ENCODE results near the gene REM2.
"Not testable (repeated sequence)": the region's sequence is repeated elsewhere in the genome, so short reads cannot be mapped to it uniquely, and the experiment has no call there.

Gene REM2

DNA sequence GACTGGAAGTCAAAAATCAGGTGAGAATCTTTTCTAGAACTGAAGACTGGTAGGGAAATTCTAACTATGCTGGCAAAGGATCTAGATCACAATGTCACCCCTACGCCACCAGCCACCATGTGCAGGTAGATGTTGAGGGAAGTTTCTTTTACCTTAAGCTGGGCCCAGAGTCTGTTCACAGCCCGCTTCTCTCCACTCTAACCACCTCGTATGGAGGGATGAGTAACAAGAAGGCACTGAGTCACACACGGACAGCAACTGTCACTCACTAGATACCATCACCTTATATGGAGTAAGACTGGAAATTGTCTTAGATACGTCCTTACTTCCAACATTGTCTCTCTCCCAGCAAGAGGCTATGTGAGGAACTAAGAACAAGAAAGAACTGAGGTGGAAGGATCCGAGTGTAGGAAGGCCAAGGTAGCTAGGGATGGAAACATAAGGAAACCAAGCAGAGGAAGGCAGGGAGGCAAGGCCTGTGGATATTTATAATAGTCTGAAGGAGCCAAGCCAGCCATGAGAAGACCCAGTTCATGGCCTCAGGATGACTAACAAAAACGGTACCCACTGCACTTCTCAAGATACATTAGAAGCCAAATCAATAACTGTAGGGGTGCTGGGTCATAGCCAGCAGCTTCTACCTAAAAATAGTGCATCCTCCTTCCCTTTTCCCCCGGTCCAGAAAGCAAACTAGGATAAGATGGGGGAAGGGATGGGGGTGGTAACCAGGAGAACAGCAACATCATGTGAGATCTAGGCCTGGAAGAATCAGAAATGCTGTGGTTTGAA is 15.5 kb downstream of the REM2 start:
- DNase-seq: no peak

DNA sequence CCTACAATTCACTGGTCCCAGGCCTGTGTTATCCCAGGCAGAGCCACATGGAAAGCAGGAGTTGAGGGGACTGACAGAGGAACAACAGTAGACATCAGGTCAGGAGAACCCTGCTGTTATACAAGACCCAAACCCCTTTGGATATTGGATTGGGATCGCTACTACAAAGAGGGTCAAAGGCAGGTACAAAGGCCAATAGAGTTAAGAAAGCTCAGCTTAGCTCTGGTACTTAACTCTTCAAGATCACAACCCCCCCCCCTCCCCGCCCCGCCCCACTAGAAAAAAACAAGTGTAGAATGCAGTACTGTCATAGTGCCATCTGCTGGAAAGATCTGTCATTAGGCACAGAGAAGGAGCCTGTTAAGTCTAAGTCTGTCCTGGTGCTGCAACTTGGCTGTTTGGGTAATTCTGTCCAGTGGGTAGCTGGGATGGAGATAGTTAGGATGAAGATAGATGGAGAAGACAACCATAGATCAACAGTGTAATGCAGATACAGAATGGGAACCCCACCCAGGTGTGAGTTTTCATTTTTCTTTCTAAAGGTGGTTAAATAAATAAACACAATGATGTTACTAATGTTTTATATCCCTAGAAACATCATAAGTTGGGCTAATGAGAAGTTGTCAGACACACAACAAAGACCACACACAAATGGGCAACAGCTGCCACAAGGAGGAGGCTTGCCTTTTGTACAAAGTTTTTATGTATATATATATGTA is 17.2 kb downstream of the REM2 start:
- DNase-seq: peak; percentile 80

DNA sequence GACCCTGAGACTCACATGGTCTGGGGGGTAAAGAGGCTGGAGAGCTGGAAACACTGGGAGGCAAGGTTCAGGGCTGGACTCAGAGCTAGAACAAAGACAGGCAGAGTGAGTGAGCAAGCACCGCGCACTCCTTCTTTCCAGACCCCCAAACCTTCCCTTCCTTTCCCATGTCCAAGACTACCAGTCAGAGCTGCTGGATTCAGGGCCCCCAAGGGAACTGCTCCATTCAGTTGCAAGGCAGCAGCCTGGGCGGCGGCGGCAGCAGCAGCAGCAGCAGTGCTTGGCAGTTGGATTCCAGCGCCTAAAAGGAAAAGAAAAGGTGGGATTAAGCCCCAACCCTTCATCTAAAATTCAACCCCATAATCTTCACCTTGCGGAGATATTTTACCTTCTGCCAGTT is 18.8 kb downstream of the REM2 start:
- no peak for DNase-seq

DNA sequence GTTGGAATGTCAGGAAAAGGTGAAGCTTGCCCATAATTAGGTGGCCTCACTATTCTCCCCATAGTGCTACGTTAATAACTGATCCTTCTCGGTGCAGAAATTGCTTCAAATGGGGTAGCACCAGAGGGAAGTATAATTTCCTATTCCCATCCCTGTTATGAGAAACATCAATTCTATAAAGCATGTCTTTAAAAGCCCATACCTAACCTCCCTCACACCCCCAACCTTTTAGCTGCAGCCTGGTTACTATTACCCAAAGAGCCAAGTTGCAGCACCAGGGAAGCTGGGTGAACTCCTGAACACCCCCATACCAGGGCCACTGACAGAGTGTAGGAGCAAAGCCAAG is 20.7 kb downstream of the REM2 start:
- DNase-seq: no peak

DNA sequence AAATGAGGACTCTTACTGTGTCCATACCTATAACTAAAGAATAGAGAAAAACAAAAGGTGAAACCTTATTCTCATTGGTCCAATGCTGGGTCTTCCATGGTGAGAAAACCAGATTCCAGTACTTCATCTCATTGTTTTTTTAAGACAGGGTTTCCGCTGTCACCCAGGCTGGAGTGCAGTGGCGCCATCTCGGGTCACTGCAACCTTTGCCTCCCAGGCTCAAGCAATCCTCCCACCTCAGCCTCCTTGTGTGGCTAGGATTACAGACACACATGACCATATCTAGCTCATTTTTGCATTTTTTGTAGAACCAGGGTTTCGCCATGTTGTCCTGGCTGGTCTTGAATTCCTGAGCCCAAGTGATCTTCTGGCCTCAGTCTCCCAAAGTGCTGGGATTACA is 22.6 kb downstream of the REM2 start:
- DNase-seq: no peak

DNA sequence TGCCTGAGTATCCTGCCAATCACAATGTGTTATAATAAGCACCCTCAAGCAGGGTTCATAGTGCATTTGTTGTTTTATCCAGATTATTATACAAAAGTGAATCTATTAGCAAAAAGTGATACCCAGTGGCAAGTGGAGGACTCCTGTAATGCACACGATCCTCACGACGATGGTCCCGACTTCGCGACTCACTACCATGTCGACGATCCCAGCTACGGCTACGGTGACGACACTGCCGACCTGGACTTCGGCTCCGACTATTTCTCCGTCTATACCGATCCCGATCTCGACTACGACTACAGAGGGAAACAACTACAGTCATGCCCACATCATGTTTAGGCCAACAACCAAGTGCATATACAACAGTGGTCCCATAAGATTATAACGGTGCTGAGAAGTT is 23.1 kb downstream of the REM2 start:
- DNase-seq: no peak

DNA sequence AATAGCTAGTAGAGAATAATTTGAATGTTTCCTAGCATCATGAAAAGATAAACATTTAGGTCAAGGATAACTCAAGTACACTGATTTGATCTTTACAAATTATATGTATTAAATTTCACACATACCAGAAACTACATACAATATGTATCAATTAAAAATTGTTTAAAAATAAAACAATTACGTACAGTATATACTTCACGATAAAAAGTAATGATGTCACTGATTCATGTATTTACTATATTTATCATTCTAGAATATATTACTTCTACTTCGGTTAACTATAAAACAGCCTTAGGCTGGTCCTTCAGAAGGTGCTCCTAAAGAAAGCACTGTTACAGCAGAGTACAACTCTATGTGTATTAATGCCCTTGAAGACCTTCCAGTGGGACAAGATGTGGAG is 24.4 kb downstream of the REM2 start:
- DNase-seq: no peak

DNA sequence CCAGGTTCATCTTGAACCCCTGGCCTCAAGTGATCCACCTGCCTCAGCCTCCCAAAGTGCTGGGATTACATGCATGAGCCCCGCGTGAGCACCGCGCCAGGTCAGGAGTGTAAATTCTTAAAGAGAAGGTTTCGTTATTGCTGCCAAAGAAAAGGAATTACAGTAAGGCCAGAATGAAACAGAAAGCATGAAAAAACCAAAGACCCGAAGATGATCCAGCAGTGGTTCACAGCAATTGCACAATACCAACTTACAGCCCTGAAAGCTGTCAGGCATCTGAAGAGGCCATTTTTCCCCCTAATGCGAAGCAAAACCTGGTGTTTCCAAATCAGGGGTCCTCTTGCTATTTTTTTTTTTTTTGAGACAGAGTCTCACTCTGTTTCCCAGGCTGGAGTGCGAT is 25.6 kb downstream of the REM2 start:
- DNase-seq: no peak

DNA sequence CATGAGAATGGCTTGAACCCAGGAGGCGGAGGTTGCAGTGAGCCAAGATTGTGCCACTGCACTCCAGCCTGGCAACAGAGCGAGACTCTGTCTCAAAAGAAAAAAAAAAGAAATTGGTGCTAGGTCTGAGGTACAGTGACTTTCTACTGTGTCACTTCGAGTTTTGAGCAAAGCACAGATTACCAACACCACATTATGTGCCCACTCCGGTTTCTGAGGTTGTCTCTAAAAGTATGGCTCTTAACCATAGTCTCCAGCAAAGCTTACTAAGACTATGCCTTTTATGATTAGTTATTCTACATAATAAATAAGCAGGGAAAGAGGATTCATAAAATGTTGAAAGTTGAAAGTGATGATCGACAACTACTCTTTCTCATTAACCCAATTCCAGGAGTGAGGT is 27.9 kb downstream of the REM2 start:
- DNase-seq: no peak

DNA sequence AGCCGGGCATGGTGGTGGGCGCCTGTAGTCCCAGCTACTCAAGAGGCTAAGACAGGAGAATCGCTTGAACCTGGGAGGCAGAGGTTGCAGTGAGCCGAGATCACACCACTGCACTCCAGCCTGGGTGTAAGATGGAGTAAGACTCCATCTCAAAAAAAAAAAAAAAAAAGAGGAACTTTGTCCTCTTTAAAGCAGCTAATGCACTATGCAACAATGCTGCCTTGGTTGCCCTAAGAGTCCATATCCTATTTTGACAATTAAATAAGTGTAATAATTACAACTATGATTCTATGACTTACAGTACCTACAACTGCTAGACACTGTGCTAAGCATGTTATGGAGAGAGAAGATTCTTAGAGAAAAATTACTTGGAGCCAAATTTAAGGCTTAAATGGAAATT is 31.8 kb downstream of the REM2 start:
- DNase-seq: not testable (repeated sequence)

DNA sequence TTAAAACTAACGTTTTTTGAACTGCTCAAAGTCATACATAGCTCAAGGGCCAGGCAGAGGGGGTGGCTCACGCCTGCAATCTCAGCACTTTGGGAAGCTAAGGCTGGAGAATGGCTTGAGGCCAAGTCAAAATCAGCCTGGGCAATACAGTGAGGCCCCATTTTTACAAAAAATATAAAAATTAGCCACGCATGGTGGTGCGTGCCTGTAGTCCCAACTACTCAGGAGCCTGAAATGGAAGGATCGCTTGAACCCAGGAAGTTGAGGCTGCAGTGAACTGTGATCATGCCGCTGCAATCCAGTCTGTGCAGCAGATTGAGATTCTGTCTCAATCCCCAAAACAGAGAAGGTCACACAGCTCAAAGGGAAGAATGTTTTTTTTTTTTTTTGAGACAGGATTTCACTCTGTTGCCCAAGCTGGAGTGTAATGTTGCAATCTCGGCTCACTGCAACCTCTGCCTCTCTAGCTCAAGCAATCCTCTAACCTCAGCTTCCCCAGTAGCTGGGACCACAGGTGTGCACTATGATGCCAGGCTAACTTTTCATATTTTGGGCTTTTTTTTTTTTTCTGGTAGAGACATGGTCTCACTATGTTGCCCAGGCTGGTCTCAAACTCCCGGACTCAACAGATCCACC is 33.0 kb downstream of the REM2 start:
- DNase-seq: no peak

DNA sequence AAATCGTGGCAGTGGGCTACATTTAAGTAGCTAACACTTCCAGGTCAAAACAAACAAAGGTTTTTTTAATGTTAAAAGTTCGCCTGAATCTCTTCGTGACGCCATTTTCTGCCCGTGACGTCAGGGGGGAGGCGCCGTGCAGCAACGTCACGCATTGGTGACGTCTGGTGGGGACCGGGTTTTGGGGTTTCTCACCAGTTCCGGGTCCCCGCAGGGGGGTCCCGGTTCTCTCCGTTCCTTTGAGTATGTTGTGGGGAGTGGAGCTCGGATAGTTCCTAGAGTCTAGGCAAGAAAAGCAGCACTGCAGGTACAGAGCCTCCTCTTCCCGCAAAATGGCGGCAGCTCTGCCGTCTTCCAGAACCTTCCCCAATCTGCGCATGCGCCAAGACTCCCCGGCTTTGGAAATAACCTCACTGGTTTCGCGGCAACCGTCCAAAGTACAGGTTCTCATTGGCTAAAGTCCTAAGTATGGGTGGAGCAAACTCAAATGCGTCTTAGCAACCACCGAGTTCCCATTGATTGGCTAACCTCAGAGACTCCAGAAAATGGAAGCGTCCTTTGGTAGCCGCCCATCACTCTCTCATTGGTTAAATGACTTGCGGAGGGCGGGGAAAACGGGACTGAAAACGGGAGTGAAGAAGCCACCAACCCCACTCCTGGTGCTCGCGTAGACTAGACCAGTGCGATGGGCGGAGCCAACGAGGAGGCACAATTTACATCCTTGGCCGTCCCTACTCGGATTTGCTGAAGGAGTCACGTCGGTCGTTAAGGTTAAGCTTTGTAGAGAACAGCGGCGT is 36.0 kb downstream of the REM2 start, which contains the start of gene RBM23:
Gene RBM23 (minus strand): TSS at position 346 of the 797 bp plus-strand sequence.
- peak; percentile 100 for DNase-seq

DNA sequence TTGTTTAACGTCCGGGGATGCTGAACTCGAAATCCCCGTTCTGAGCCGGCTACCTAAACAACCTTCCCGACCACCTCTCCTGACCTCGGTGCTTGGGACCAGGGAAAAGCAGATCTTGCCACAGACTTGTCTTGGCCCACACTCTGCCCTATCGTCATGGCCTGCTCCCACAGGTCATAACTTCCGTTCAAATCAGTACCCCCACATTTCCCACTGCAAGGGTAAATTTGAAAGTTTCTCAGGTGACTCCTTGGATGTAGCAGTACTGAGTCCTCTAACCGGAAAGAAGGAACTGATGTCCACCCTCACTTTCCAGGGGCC is 36.5 kb downstream of the REM2 start:
- DNase-seq: no peak

DNA sequence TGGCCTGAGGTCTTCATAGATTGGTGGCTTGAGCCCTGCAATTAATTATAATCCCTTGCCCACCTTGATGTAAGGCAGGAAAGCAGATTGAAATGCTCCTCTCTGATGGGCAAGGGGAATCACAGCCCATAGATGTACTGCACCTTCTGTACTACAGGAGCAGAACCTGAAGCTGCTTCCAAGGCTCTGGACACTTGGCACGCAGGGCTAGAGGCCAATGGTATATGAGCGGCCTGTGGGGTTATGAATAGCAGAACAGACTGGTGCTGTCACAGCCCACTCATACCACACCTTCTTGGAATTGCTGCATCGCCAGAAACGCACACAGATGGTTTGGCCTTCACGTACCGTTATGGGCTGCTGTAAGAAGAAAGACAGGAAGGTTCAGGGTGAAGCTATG is 37.7 kb downstream of the REM2 start:
- no peak for DNase-seq

DNA sequence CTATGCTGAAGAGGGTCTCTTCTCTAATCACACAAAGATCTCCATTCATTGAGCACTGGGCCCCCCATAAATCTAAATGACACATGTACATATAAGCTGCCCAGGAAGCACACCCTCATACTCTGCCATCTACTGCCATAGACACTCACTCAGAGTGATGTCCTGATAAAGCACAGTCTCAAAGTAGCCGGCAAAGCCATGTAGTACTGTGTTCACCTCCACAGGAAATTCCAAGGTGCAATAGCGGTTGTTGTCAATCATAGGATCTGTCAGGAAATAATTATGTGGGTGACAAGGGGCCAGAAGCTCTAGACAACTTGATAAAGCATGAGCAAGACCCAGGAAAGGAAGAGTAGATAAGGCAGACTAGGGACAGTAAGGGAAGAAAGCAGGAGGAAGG is 39.3 kb downstream of the REM2 start:
- DNase-seq: no peak

DNA sequence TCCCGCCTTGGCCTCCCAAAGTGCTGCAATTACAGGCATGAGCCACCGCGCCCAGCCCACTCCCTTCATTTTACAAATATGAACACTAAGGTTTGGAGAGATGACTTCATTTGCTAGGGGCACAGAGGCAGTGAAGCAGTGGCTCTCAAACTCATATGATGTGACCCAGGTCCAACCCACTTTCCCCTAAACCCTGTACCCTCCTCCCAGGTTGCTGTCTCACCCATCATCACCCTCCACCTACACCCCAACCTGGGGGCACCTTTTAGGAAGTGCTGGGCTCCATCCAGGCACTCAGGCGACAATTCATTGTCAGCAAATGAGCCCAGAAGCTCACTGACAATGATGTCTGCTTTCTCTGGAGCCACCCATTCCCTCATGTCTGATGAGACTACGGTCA is 40.7 kb downstream of the REM2 start:
- no peak for DNase-seq

DNA sequence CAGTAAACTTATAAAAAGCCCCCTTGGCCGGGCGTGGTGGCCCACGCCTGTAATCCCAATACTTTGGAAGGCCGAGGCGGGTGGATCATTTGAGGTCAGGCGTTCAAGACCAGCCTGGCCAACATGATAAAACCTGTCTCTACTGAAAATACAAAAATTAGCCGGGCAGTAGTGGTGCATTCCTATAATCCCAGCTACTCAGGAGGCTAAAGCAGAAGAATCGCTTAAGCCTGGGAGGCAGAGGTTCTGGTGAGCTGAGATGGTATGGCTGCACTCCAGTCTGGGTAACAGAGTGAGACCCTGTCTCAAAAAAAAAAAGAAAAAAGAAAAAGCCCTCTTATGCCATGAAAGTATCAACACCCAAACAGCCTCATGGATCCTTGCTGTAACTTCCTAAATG is 42.5 kb downstream of the REM2 start:
- no peak for DNase-seq

DNA sequence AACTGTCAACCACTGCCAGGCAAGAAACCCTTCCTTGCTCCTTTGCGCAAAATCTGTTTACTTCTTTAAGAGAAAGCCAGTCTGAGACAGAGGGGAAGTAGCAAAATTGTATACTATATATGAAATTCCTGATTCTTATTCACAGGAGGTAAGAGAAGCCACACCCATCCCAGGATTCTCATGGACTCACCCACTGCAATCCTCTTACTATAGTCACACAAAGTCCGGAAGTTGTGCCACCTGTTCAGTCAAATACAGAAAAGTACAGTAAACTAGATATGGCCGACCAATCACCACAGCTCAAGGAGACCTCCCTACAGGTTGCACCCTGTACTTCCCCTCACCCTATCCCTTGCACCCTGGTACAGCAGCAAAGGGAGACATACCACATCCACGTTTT is 43.3 kb downstream of the REM2 start:
- no peak for DNase-seq

DNA sequence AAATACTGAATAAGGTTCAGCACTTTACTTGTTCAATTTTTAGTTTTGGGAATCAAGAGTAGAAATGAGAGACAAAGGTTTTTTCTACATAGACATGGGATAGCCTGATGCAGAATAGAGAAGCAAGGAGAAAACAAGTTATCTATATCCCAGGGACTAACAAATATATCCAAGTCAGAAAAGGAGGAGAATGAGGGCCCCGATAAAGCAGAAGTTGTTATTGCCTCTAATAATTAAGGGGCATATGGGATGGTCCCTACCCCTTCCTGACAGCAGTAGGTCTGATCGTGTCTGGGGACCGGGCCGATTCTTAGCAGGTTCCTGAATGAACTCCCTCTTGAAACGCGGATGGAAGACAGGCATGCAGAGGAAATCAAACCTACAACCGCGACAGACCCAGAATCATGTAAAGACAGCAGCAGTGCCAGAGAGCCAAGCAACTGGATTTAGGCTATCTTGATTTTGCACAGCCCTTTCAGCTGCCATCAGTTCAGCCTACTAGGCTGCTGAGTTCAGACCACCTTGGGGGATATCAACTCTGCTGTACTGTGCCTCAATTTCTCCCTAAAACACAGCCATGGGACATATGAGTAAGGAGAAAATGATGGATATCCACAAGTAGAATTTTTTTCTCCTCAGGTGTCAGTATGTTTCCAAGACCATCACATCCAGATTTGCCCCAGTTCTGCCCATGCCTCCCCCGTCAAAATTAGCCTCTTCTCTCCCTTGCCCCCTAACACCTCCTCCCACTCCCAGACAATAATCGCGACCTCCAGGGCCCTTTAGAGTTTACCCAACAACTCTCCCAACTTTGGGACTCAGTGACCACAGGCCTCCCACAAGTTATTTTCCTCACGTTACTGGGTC is 45.4 kb downstream of the REM2 start:
- no peak for DNase-seq

DNA sequence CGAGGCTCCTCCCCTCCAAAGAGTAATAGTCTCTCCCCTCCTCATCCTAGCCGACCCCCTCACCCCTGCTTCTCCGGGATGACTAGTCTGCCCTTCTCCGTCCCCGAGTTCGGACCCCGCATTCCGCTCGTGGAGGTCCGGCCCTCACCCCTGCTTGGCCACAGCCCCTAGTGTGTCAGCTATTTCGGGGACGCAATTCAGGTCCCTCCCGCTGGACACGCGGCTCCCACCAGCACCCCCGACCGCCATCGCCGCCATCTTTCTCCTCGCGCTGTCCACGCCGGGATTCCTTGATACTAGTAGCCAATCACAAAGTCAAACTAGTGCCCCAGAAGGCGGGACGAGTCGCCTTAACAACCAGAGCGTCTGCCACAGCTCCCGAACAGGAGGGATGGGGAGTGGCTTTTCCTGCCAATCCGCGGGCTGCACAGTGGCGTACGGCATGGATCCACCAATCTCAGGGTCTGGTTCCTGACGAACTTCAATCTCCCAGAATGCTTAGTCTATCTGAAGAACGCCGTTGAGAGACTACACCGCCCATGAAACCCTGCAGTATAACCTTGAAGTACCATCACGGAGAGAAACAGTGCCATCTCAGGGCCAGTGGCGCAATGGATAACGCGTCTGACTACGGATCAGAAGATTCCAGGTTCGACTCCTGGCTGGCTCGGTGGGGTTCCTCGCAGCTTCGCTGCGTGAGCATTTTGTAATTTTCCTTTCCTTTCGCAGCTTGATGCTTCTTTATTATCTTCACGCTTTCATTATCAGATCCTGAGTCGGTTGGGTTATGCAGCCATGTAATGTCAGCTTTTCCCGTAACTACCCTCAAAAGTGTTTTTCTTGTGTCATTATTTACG is 46.3 kb downstream of the REM2 start, which contains the start of gene PRMT5:
Gene PRMT5 (minus strand): TSS at position 273 of the 857 bp plus-strand sequence. CDS start 15 bp downstream, at position 258.
- peak; percentile 99 for DNase-seq

DNA sequence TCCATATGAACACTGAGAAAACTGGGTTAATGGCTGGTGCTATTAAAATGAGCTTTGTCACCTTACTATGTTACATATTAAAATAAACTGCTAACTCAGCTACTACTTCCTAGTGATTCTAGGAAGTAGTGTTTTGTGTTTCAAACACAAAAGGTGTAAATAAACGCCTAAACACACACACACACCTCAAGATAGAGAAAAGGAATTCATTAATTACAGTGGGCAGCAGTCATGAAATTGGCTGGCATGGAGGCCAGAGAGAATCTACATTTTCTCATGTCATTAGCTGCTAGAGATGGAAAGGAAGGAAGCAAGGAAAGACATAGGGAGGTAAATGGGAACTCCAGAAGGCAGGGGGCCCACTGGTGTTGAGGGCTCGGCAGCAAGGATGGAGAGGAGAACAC is 46.9 kb downstream of the REM2 start:
- DNase-seq: no peak
